ENCODE measurements around the gene KIAA0408. TPM values are rescaled to one million over a fixed set of nuclear protein-coding genes. Genes with fewer than 3 reads are reported as not detected.

The KIAA0408 gene
- 1.4 and 1.9 TPM in 2 replicates for total RNA-seq

DNA sequence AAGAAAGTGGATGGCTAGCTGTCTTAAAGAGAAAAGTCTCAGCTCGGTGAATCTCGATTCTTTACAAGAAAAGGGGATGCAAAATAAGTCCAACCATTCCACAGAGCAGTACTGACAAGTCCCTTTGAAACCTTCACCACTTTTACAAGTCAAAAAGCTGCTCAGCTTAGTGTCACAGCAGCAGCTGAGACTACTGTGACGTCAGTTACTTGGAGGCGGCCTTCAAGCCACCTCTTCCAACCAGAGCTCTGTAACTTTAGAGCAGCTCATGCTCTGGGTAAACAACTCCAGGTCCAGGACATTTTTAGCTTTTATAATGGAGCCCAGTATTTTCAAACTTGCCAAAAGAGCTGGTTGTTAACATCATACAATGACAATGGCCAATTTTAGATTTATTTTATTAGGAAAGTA lies at the start of gene KIAA0408:
TSS of gene KIAA0408 (minus strand) at position 159 of the 411 bp plus-strand sequence. CDS start 5,408 bp downstream, outside the sequence.

Other genes starting within 250 kb of the KIAA0408 start
- gene RNF146, start 192.5 kb downstream of the KIAA0408 start, total RNA-seq = 28.3 and 28.7 TPM in 2 replicates
- gene ECHDC1, start 115.8 kb downstream of the KIAA0408 start, total RNA-seq = 47.8 and 57.2 TPM in 2 replicates
- 0.35 TPM in 1 of 2 replicates, not detected in the other for gene C6orf58, start 117.8 kb upstream of the KIAA0408 start, total RNA-seq